Mononuclear cell (primary cell): ENCODE data around the gene LRRC74B. TPM values are rescaled to one million over a fixed set of nuclear protein-coding genes. Genes with fewer than 3 reads are reported as not detected.

Experiments used
- H3K27me3 ChIP-seq: 2 replicates; pipeline ENCODE4 v1.6.0; 2011; ENCODE audit warnings: low read length, control low read depth; ENCODE audit not compliant: insufficient read depth
- H3K4me1 ChIP-seq: 2 replicates; pipeline ENCODE4 v1.5.1; 2011; ENCODE audit warnings: mild to moderate bottlenecking, low read length, control low read depth; ENCODE audit not compliant: insufficient read depth
- H3K4me3 ChIP-seq: 2 replicates; pipeline ENCODE4 v1.5.1; 2011; ENCODE audit warnings: mild to moderate bottlenecking, low read length, moderate library complexity
- H3K9me3 ChIP-seq: 2 replicates; pipeline ENCODE4 v1.5.1; 2011; ENCODE audit warnings: low read depth, mild to moderate bottlenecking, control low read depth, low read length
- total RNA-seq: library from RNA; depleted of rRNA; stranded (reverse); fragments of >200 nt; gene quantifications from one replicate; pipeline ENCODE4 v1.2.3, GENCODE V29; 2012

LRRC74B gene
- total RNA-seq, 1 donor = not detected

DNA sequence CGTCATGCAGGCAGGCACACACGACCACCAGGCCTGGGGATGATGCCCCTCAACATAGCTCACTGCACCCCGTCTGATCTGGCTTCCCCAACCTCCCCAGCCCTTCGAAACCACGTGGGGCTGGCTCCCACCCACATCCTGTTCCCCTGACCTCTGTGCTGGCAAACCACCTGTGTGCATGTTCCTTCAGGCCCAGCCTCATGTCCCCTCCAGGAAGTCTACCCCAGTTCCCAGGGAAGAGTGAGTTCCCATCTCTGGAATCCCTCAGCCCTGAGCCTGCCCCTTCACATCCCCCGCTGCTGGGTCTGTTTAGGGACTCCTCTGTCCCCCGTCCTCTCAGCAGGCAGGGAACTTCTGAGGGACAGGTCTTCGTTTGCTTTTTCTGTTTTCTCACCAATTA lies 20.5 kb upstream of the LRRC74B start:
- Histone ChIP-seq H3K4me1 (peaks cover 10% of the 10 kb centered on the region), H3K9me3 (no peaks in the 10 kb centered on the region), H3K27me3 (no peaks in the 10 kb centered on the region), H3K4me3 (no peak overlapping the region)

DNA sequence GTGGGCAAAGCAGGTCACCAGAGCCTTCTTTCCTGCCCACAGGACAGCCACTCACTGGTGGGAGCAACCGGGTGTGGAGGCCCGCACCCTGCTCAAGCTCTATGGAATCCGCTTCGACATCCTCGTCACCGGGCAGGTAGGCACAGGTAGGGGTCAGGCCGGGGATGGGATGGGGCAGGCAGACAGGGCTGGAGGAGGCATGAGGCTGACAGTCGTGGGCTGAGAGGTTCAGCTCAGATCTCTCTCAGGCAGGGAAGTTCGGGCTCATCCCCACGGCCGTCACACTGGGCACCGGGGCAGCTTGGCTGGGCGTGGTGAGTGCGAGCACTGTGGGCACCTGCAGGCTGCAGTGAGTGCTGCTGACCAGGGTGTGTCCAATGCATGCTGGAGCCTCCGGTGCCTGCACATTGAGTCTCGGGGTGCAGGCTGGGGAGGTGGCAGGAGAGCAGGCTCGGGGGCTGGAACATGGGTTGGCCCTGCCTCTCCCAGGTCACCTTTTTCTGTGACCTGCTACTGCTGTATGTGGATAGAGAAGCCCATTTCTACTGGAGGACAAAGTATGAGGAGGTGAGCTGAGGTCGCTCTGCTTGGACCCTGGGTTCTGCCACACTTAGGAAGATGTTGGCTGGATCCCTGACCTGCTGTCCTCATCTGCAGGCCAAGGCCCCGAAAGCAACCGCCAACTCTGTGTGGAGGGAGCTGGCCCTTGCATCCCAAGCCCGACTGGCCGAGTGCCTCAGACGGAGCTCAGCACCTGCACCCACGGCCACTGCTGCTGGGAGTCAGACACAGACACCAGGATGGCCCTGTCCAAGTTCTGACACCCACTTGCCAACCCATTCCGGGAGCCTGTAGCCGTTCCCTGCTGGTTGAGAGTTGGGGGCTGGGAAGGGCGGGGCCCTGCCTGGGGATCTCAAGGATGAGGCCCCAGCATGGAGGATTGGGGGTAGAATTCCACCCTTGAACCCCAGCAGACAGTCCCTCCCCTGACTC lies 19.7 kb upstream of the LRRC74B start:
- H3K9me3 ChIP-seq = no peaks in the 10 kb centered on the region
- no peaks in the 10 kb centered on the region for H3K27me3 ChIP-seq
- peaks cover 10% of the 10 kb centered on the region for H3K4me1 ChIP-seq
- no peak overlapping the region for H3K4me3 ChIP-seq

GRCh38 chr22:21026783-21027692 lies 18.7 kb upstream of the LRRC74B start:
- no peaks in the 10 kb centered on the region for H3K27me3 ChIP-seq

GRCh38 chr22:21028277-21029251 lies 17.2 kb upstream of the LRRC74B start:
- Histone ChIP-seq H3K4me1 (peaks cover 10% of the 10 kb centered on the region), H3K27me3 (peaks cover 3% of the 10 kb centered on the region), H3K9me3 (no peaks in the 10 kb centered on the region), H3K4me3 (no peak overlapping the region)

More at GRCh38 chr22:21026783-21027692, 18.7 kb upstream of the LRRC74B start:
- Histone ChIP-seq H3K4me3 (no peak overlapping the region), H3K9me3 (no peaks in the 10 kb centered on the region), H3K4me1 (peaks cover 10% of the 10 kb centered on the region)

DNA sequence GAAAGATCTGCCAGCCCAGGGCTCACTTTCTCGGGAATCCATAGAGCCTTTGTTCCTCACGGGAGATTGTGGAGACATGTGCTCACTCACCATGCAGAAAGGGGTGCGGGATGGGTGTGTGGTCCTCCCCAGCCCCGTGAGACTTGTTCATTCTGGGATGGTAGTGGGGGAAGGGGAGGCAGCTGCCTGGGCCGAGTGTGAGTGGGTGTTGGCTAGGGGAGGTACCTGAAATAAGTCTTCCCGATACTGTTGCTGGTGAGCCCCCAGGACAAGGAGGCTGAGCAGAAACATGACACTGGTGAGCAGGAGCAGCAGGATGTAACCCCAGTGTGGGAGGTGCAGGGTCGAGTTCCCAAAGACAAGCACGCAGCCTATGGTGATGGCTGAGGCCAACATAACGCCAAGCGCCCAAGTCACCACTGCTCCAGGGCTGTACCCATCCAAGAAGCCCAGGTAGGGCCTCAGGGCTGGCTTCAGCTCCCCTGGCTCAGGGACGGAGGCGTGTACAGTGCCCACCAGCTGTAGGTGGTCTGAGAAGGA lies 16.2 kb upstream of the LRRC74B start:
- Histone ChIP-seq H3K4me3 (no peak overlapping the region), H3K4me1 (peaks cover 10% of the 10 kb centered on the region), H3K27me3 (peaks cover 6% of the 10 kb centered on the region), H3K9me3 (no peaks in the 10 kb centered on the region)

- Histone ChIP-seq H3K27me3 (peaks cover 6% of the 10 kb centered on the region), H3K4me1 (peaks cover 10% of the 10 kb centered on the region), H3K9me3 (no peaks in the 10 kb centered on the region), H3K4me3 (no peak overlapping the region)
Observed at GRCh38 chr22:21030032-21030431, 15.7 kb upstream of the LRRC74B start.

GRCh38 chr22:21030621-21031544 lies 14.9 kb upstream of the LRRC74B start:
- peaks cover 1% of the 10 kb centered on the region for H3K4me1 ChIP-seq
- no peaks in the 10 kb centered on the region for H3K9me3 ChIP-seq
- no peak overlapping the region for H3K4me3 ChIP-seq
- peaks cover 6% of the 10 kb centered on the region for H3K27me3 ChIP-seq

- Histone ChIP-seq H3K4me1 (no peaks in the 10 kb centered on the region), H3K27me3 (peaks cover 6% of the 10 kb centered on the region), H3K4me3 (no peak overlapping the region), H3K9me3 (no peaks in the 10 kb centered on the region)
Observed at GRCh38 chr22:21031545-21032036, 14.2 kb upstream of the LRRC74B start.

DNA sequence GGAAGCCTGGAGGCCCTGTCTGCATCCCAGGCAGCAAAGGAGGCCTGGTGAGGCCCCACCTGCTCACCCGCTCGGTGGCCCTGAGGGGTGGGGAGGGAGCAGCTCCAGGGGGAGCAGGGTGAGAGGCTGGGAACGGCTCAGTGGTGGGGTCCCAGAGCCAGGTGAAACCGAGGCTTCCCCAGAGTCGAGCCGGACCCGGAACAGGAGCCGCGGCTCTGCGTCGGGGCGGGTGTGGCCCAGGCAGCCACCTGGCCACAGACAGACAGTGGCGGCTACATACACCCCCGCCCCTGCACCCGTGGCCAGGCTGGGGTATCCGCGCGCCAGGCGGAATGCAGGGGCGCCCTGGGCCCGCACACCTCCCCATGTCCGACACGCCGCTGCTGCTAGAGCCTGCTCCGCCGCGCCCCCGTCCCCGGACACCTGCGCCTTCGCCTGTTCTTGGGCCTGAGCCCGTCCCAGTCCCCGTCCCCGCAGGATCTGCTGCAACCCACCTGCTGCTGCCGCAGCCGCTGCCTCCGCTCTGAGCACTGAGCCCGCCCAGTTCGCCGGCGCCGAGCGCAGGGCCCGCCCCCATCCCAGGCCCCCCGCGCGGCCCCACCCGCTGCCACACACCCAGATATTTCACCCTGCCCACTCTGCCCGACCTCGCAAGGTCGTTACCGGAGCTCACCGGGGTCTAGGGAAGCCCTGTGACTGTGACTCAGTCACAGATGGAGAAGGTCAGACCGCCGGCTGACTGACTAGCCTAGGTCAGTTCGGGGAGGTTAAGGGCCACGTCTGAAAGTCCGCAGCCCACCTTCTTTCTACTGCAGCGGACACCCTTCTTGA lies 13.5 kb upstream of the LRRC74B start, which contains the start of gene SLC7A4:
Gene SLC7A4, minus strand, starts transcription at position 525 of the 831 bp plus-strand sequence. CDS start 749 bp downstream, outside the sequence.
- H3K4me1 ChIP-seq = no peaks in the 10 kb centered on the region
- H3K4me3 ChIP-seq = no peak within 1 kb of the TSS
- H3K9me3 ChIP-seq = no peaks in the 10 kb centered on the region
- H3K27me3 ChIP-seq = peaks cover 6% of the 10 kb centered on the region

DNA sequence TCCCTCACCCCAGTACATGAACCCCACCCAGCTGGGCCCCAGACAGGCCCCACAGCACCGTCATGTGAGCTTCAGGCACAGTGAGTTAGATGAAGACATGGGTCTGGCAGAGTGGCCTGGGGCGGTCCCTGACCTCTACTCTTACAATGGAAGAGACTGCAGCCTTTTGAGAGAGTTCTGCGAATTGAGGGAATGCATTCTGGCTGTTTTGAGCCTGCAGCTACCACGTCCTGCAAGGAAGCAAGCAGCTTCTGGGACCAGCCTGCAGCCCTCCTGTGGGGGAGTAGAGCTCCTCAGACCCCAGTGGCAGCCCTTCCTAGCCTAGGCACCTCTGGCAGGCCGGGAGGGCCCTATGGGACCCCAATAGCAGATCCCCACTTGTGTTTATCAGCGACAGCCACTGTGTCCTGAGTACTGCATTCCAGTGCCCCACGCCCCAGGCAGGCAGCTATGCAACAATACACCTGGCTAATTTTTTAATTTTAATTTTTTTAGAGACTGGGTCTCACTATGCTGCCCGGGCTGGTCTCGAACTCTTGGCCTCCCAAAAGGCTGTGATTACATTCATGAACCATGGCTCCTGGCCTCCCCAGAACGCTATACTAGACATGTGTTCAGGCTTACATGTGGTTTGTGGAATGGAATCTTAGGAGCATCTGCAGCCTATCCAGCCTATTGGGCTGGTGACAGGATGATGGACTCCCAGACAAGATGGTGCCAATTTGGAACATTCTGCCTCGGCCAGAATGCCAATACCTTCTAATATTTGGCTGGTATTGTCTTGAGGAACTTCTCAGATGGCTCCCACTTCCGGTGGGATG lies 12.7 kb upstream of the LRRC74B start:
- H3K9me3 ChIP-seq = no peaks in the 10 kb centered on the region
- H3K4me1 ChIP-seq = no peaks in the 10 kb centered on the region
- H3K27me3 ChIP-seq = peaks cover 6% of the 10 kb centered on the region
- H3K4me3 ChIP-seq = no peak overlapping the region

GRCh38 chr22:21033895-21034294 lies 11.9 kb upstream of the LRRC74B start:
- H3K27me3 ChIP-seq = peaks cover 6% of the 10 kb centered on the region
- no peaks in the 10 kb centered on the region for H3K9me3 ChIP-seq
- H3K4me3 ChIP-seq = no peak overlapping the region
- no peaks in the 10 kb centered on the region for H3K4me1 ChIP-seq

- H3K4me1 ChIP-seq = no peaks in the 10 kb centered on the region
- H3K9me3 ChIP-seq = no peaks in the 10 kb centered on the region
- H3K4me3 ChIP-seq = no peak overlapping the region
- peaks cover 6% of the 10 kb centered on the region for H3K27me3 ChIP-seq
Observed at GRCh38 chr22:21034989-21035388, 10.8 kb upstream of the LRRC74B start.
